ENCODE data around the gene CAPZB.

The CAPZB gene

DNA sequence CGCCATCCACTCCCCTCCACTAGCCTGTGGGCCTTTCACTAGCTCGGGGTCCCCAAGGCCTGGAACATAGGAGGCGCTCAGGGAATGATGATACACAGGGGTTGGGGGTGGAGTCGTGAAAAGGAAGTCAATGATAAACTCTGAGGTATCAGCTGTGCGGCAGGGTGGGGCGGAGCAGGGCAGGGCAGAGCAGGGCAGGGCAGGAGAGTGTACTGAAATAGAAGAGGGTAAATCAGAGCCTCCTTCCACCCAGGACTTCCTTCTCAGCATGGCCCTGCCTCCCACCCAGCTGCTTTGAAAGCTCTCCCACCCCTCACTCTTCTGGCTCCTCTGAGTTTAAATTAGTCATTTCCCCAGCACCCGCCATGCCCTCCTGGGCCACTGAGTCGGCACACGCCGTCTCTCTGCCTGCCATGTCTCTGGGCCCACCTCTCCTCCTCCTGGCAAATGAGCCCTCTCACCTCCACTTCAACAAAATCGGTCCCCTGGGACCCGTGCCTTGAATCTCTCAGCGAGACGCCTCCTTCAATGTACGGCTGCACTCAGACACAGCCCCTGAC lies 16.9 kb downstream of the CAPZB start:
- no peak overlapping the region for H3K9ac ChIP-seq (ENCODE audit: low read length)
- H3K27me3 ChIP-seq (ENCODE audit: low read length) = no peaks in the 10 kb centered on the region
- no peak overlapping the region for H3K27ac ChIP-seq (ENCODE audit: low read depth, low read length)
- H3K9me2 ChIP-seq (replicated peaks; ENCODE audit: insufficient read depth, low read length) = no peaks in the 10 kb centered on the region
- H3K36me3 ChIP-seq (ENCODE audit: low read length) = no peaks in the 10 kb centered on the region
- H3K9me3 ChIP-seq (ENCODE audit: insufficient read depth, low read length) = no peaks in the 10 kb centered on the region
- TF ChIP-seq, protein P1, sequence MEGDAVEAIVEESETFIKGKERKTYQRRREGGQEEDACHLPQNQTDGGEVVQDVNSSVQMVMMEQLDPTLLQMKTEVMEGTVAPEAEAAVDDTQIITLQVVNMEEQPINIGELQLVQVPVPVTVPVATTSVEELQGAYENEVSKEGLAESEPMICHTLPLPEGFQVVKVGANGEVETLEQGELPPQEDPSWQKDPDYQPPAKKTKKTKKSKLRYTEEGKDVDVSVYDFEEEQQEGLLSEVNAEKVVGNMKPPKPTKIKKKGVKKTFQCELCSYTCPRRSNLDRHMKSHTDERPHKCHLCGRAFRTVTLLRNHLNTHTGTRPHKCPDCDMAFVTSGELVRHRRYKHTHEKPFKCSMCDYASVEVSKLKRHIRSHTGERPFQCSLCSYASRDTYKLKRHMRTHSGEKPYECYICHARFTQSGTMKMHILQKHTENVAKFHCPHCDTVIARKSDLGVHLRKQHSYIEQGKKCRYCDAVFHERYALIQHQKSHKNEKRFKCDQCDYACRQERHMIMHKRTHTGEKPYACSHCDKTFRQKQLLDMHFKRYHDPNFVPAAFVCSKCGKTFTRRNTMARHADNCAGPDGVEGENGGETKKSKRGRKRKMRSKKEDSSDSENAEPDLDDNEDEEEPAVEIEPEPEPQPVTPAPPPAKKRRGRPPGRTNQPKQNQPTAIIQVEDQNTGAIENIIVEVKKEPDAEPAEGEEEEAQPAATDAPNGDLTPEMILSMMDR (IDR thresholded peaks at IDR 0.05; ENCODE audit: insufficient read depth, low read length, poor library complexity, severe bottlenecking) = no peak
- no peak for TF ChIP-seq EZH2phosphoT487 (conservative IDR thresholded peaks at IDR 0.05; ENCODE audit: low read length)
- H3K4me3 ChIP-seq (ENCODE audit: insufficient read depth, low read length, poor library complexity, severe bottlenecking) = no peak overlapping the region
- H3K4me2 ChIP-seq (ENCODE audit: low read depth, low read length, poor library complexity, severe bottlenecking) = no peak overlapping the region
- H3F3A ChIP-seq (ENCODE audit: insufficient read depth) = no peaks in the 10 kb centered on the region
- H4K20me1 ChIP-seq (ENCODE audit: low read depth, low read length) = peaks cover 19% of the 10 kb centered on the region; the same call in 1 of the 2 replicates
- no peak overlapping the region for H2AFZ ChIP-seq (ENCODE audit: low read depth, low read length, severe bottlenecking)
- H3K79me2 ChIP-seq (ENCODE audit: insufficient read depth, low read length) = peaks cover 95% of the 10 kb centered on the region

DNA sequence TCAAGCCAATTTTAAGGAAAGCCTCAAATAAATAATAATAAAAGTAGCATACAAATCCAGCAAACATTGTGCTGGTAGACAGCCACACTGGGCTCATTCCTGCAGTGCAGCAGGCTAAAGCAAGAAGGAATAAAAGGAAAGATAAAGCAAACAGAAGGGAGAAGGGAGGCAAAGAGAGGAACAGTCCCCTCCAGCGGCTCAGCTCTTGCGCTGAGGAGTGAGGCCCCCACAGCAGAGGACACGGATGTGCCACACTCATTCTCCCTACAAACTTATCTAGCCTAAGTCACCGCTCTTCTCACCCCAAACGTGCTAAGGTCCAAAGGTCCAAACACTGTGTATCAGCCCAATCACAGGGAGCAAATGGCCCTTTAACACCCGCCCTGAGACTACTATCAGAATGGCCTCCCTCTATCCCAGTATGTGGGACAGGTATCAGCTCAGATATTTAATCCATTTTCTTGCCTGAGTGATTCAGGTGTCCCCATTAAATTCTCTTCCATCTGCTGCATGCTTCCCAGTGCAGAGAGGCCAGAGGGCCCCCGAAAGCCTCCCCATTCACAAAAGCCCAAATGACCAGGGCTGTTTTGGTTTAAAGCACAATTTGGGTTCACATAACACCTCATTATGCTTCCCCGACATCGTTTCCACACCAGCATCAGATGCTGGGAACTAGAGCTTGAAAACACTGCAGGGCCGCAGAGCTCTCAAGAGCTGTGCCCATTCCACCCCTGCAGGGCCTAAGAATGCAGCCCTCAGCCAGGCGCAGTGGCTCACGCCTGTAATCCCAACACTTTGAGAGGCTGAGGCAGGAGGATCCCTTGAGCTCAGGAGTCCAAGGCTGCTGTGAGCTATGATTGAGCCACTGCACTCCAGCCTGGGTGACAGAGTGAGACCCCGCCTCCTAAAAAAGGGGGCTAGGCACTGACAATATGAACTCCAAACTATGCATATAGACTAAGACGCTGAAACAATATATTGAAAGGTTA lies 17.8 kb downstream of the CAPZB start:
- no peak overlapping the region for H2AFZ ChIP-seq (ENCODE audit: low read depth, low read length, severe bottlenecking)
- no peak for TF ChIP-seq EZH2phosphoT487 (conservative IDR thresholded peaks at IDR 0.05; ENCODE audit: low read length)
- TF ChIP-seq, protein P1 (IDR thresholded peaks at IDR 0.05; ENCODE audit: insufficient read depth, low read length, poor library complexity, severe bottlenecking) = no peak
- H3F3A ChIP-seq (ENCODE audit: insufficient read depth) = no peaks in the 10 kb centered on the region
- H3K79me2 ChIP-seq (ENCODE audit: insufficient read depth, low read length) = peaks cover 97% of the 10 kb centered on the region
- H3K4me2 ChIP-seq (ENCODE audit: low read depth, low read length, poor library complexity, severe bottlenecking) = no peak overlapping the region
- no peak overlapping the region for H3K9ac ChIP-seq (ENCODE audit: low read length)
- no peaks in the 10 kb centered on the region for H3K36me3 ChIP-seq (ENCODE audit: low read length)
- H3K4me3 ChIP-seq (ENCODE audit: insufficient read depth, low read length, poor library complexity, severe bottlenecking) = no peak overlapping the region
- H3K27ac ChIP-seq (ENCODE audit: low read depth, low read length) = no peak overlapping the region
- no peaks in the 10 kb centered on the region for H3K9me3 ChIP-seq (ENCODE audit: insufficient read depth, low read length)
- peaks cover 24% of the 10 kb centered on the region for H4K20me1 ChIP-seq (ENCODE audit: low read depth, low read length)
- no peaks in the 10 kb centered on the region for H3K27me3 ChIP-seq (ENCODE audit: low read length)
- H3K9me2 ChIP-seq (replicated peaks; ENCODE audit: insufficient read depth, low read length) = no peaks in the 10 kb centered on the region

DNA sequence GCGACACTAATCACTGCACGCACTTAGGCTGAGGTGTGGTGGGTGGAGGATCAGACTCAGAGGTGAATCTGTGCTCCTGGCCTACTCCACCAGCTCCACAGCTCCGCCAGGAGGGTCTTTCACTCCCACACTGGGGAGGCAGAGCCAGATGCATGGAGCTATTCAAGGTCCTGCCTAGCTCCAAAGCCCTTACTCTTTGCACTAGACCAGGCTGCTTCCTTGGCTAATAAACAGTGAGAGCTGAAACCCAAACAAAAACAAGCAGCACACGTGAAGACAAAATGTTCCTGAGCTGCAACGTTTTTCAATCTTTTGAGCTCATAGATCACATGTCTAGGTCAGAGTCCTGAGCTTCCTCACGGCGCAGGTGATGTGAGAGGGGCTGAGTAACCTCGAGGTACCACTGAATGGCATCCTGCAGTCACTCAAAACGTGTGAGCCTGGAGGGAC lies 19.2 kb downstream of the CAPZB start:
- no peaks in the 10 kb centered on the region for H3K27me3 ChIP-seq (ENCODE audit: low read length)
- no peak overlapping the region for H3K9ac ChIP-seq (ENCODE audit: low read length)
- H3K79me2 ChIP-seq (ENCODE audit: insufficient read depth, low read length) = peaks cover 96% of the 10 kb centered on the region
- H4K20me1 ChIP-seq (ENCODE audit: low read depth, low read length) = peaks cover 35% of the 10 kb centered on the region
- H3F3A ChIP-seq (ENCODE audit: insufficient read depth) = no peaks in the 10 kb centered on the region
- H3K9me3 ChIP-seq (ENCODE audit: insufficient read depth, low read length) = no peaks in the 10 kb centered on the region
- H3K4me3 ChIP-seq (ENCODE audit: insufficient read depth, low read length, poor library complexity, severe bottlenecking) = no peak overlapping the region
- no peaks in the 10 kb centered on the region for H3K9me2 ChIP-seq (replicated peaks; ENCODE audit: insufficient read depth, low read length)
- TF ChIP-seq, protein P1 (IDR thresholded peaks at IDR 0.05; ENCODE audit: insufficient read depth, low read length, poor library complexity, severe bottlenecking) = no peak
- no peak for TF ChIP-seq EZH2phosphoT487 (conservative IDR thresholded peaks at IDR 0.05; ENCODE audit: low read length)
- no peak overlapping the region for H2AFZ ChIP-seq (ENCODE audit: low read depth, low read length, severe bottlenecking)
- no peak overlapping the region for H3K4me2 ChIP-seq (ENCODE audit: low read depth, low read length, poor library complexity, severe bottlenecking)
- H3K27ac ChIP-seq (ENCODE audit: low read depth, low read length) = no peak overlapping the region
- H3K36me3 ChIP-seq (ENCODE audit: low read length) = no peaks in the 10 kb centered on the region
